Measurements from ENCODE around the gene ZNF606. TPM values are rescaled to one million over a fixed set of nuclear protein-coding genes. Genes with fewer than 3 reads are reported as not detected.

ZNF606 gene
- total and polyA plus RNA-seq, 8 donors: 4.8 to 12.2 (median 6.4) TPM

GRCh38 chr19:58034477-58034793 lies 31.8 kb upstream of the ZNF606 start:
- no peak for TF ChIP-seq CTCF (IDR thresholded peaks at IDR 0.05)
- no peaks in the 10 kb centered on the region for H3K9me3 ChIP-seq
- H3K4me1 ChIP-seq: no peaks in the 10 kb centered on the region
- no peak for ATAC-seq
- no peaks in the 10 kb centered on the region for H3K27me3 ChIP-seq
- WGBS, 2 donors: 2 to 5% methylated on average over 11 to 20 of the region's 20 CpGs
- H3K36me3 ChIP-seq: no peaks in the 10 kb centered on the region
- intact Hi-C loops (cut with DNase I): no loop called here
- FAIRE-seq: no peak
- no peak overlapping the region for H3K27ac ChIP-seq
- no peak for DNase-seq
- H3K4me3 ChIP-seq: peak overlapping the region in 3 of 4 donors; percentile 21 to 38 (median 35)

GRCh38 chr19:58033741-58034476 lies 31.3 kb upstream of the ZNF606 start, which contains the start of gene ZSCAN1:
Gene ZSCAN1, plus strand, starts transcription at chr19:58034025. Its CDS starts 3,812 bp downstream, at chr19:58037837.
- H3K4me3 ChIP-seq: peak within 1 kb of the TSS in 3 of 4 donors; percentile 21 to 38 (median 35)
- H3K4me1 ChIP-seq: no peaks in the 10 kb centered on the region
- DNase-seq (peak; percentile 74 to 93 (median 84)), FAIRE-seq (no peak), ATAC-seq (peak; percentile 88 to 99 (median 96))
- intact Hi-C loops (cut with DNase I): no loop called here
- 1% methylated on average over 70 to 100 of the region's 101 CpGs for WGBS, 2 donors
- peak within 1 kb of the TSS in 2 of 4 donors; percentile 8 to 22 for H3K27ac ChIP-seq
- no peaks in the 10 kb centered on the region for H3K27me3 ChIP-seq
- no peaks in the 10 kb centered on the region for H3K36me3 ChIP-seq
- no peaks in the 10 kb centered on the region for H3K9me3 ChIP-seq
- TF ChIP-seq CTCF (IDR thresholded peaks at IDR 0.05): no peak

- intact Hi-C loops (cut with DNase I): loop anchor here in 1 of 3 donors (10.0 kb wide), 1 partner anchor 130 kb away; the partner anchor contains the start of gene ZNF329
- 83 to 91% methylated on average over 12 of the region's 12 CpGs for WGBS, 2 donors
- no peak for TF ChIP-seq CTCF (IDR thresholded peaks at IDR 0.05)
- Histone ChIP-seq H3K4me1 (no peaks in the 10 kb centered on the region), H3K36me3 (no peaks in the 10 kb centered on the region), H3K27me3 (no peaks in the 10 kb centered on the region), H3K9me3 (no peaks in the 10 kb centered on the region), H3K4me3 (no peak overlapping the region), H3K27ac (no peak overlapping the region)
- ATAC-seq: no peak
- DNase-seq: no peak
- no peak for FAIRE-seq
These were observed 22.0 kb upstream of the ZNF606 start for GRCh38 chr19:58024661-58025060.

- no peak for FAIRE-seq
- intact Hi-C loops (cut with DNase I): loop anchor here in 1 of 3 donors (10.0 kb wide), 1 partner anchor 133 kb away; the partner anchor contains the start of gene ZNF329
- H3K9me3 ChIP-seq: no peaks in the 10 kb centered on the region
- WGBS, 2 donors: 56 to 70% methylated on average over 4 of the region's 4 CpGs
- no peaks in the 10 kb centered on the region for H3K4me1 ChIP-seq
- H3K4me3 ChIP-seq: no peak overlapping the region
- no peaks in the 10 kb centered on the region for H3K36me3 ChIP-seq
- DNase-seq: no peak
- no peaks in the 10 kb centered on the region for H3K27me3 ChIP-seq
- no peak overlapping the region for H3K27ac ChIP-seq
- no peak for ATAC-seq
- TF ChIP-seq CTCF (IDR thresholded peaks at IDR 0.05): no peak
These were observed 19.7 kb upstream of the ZNF606 start for GRCh38 chr19:58022283-58022660.
